T-cell (primary cell): Measurements from ENCODE around the gene TBX4. TPM values are rescaled to one million over a fixed set of nuclear protein-coding genes. Genes with fewer than 3 reads are reported as not detected.

Experiments used
- ATAC-seq, 4 experiments: fragments of 200-7000 bp in 3 of 4; fragments of 150-1000 bp in 1 of 4; cut with Tn5 transposase; replicated peaks in 1 of 4; 1 replicate in 3 of 4; 2 replicates in 1 of 4; pipeline ENCODE4 v1.10.0; 2021; ENCODE audit warnings: moderate library complexity in 3 of 4, mild to moderate bottlenecking in 2 of 4, moderate number of reproducible peaks in 1 of 4
- CTCF ChIA-PET, 2 donors: fragments of 300-600 bp; sonication (Branson Sonifier 250); formaldehyde crosslinking; loops; one replicate each; lab custom pipeline; 2022; ENCODE audit warnings: antibody characterized with exemption in 2 of 2; lab: Charles Lee
- POLR2A ChIA-PET, 2 donors: fragments of 300-600 bp; sonication (Branson Sonifier 250); formaldehyde crosslinking; loops; one replicate each; lab custom pipeline; 2022; ENCODE audit warnings: antibody characterized with exemption in 2 of 2; lab: Charles Lee
- DNase-seq, 35 experiments: peaks; one replicate each; pipeline versions ENCODE4 v3.0.0 to v3.0.0-alpha.2; 2013 to 2023
- H3K27ac ChIP-seq: one replicate; pipeline ENCODE4 v1.5.1; 2013; ENCODE audit warnings: low read length
- H3K27me3 ChIP-seq, 2 experiments: replicated peaks in 1 of 2; 1 replicate in 1 of 2; 2 replicates in 1 of 2; pipeline versions ENCODE4 v1.6.1 to v1.7.0; 2013; ENCODE audit warnings: low read length in 1 of 2, mixed read lengths in 1 of 2; ENCODE audit not compliant: control insufficient read depth in 2 of 2, insufficient read depth in 2 of 2; ENCODE audit errors: extremely low read depth in 1 of 2
- H3K36me3 ChIP-seq, 2 donors: 1 replicate in 1 of 2; 2 replicates in 1 of 2; pipeline versions ENCODE4 v1.6.1 to v1.7.0; 2013; ENCODE audit warnings: low read length in 1 of 2; ENCODE audit not compliant: control insufficient read depth in 2 of 2, insufficient read depth in 1 of 2; ENCODE audit errors: extremely low read depth in 1 of 2
- H3K4me1 ChIP-seq, 2 experiments: 1 replicate in 1 of 2; 2 replicates in 1 of 2; pipeline versions ENCODE4 v1.6.1 to v1.7.0; 2013; ENCODE audit warnings: low read length in 2 of 2, mixed read lengths in 1 of 2; ENCODE audit not compliant: insufficient read depth in 2 of 2, control insufficient read depth in 1 of 2; ENCODE audit errors: extremely low read depth in 1 of 2
- H3K4me3 ChIP-seq, 2 donors: 1 replicate in 1 of 2; 2 replicates in 1 of 2; pipeline versions ENCODE4 v1.5.1 to v1.7.0; 2013; ENCODE audit warnings: mild to moderate bottlenecking in 2 of 2, low read length in 1 of 2, moderate library complexity in 1 of 2; ENCODE audit not compliant: control insufficient read depth in 1 of 2; ENCODE audit errors: extremely low read depth in 1 of 2
- H3K9me3 ChIP-seq: 2 replicates; pipeline ENCODE4 v1.7.0; 2013
- H3K27ac Mint-ChIP-seq, 2 donors: one replicate each; pipeline ENCODE4 v1.8.0; 2020 to 2021; ENCODE audit warnings: mild to moderate bottlenecking in 2 of 2, mixed read lengths in 2 of 2
- H3K27me3 Mint-ChIP-seq, 2 donors: one replicate each; pipeline ENCODE4 v1.8.0; 2021 to 2022; ENCODE audit warnings: mixed read lengths in 2 of 2
- H3K36me3 Mint-ChIP-seq: one replicate; pipeline ENCODE4 v1.8.0; 2021; ENCODE audit warnings: mixed read lengths
- H3K4me1 Mint-ChIP-seq, 3 donors: one replicate each; pipeline ENCODE4 v1.8.0; 2020 to 2022; ENCODE audit warnings: mixed read lengths in 3 of 3, mild to moderate bottlenecking in 1 of 3
- H3K4me3 Mint-ChIP-seq, 3 donors: one replicate each; pipeline ENCODE4 v1.8.0; 2020 to 2022; ENCODE audit warnings: mild to moderate bottlenecking in 3 of 3, mixed read lengths in 3 of 3, moderate library complexity in 3 of 3
- H3K9me3 Mint-ChIP-seq, 3 donors: one replicate each; pipeline ENCODE4 v1.8.0; 2020 to 2022; ENCODE audit warnings: mixed read lengths in 3 of 3
- WGBS: methylation state at CpG from one replicate; pipeline ENCODE4 v1.1.5; 2013; ENCODE audit warnings: missing lambda C conversion rate; ENCODE audit not compliant: insufficient coverage; 5-methylcytosine and 5-hydroxymethylcytosine counted together
- total RNA-seq, 35 experiments: library from RNA in 6 of 35; stranded (reverse) in 6 of 35; fragments of 120-200 nt in 1 of 35; gene quantifications; one replicate each; pipeline versions ENCODE4 v1.2.1 to v1.2.4 and lab custom pipeline; 2013 to 2026

TBX4 gene
- total RNA-seq, 5 donors from 2014 or later (not counting 1 experiment from before 2014, with no cell fraction given), result not detected

GRCh38 chr17:61410141-61411010, 41.8 kb upstream of the TBX4 start:
- Mint-ChIP-seq H3K27me3 (peaks cover 26 to 46% of the 10 kb centered on the region in 2 donors), H3K27ac (no peak overlapping the region), H3K9me3 (no peaks in the 10 kb centered on the region), H3K4me3 (peak overlapping the region; percentile 70 to 83 (median 70)), H3K4me1 (peaks cover 20 to 28% (median 26%) of the 10 kb centered on the region in 3 donors), H3K36me3 (no peaks in the 10 kb centered on the region)
- DNase-seq, result peak; percentile 32 to 85 (median 67)
- ChIA-PET CTCF (interaction anchor here in 1 of 2 donors (1.2 kb wide), 1 partner anchor 427 kb away, joined by 4 read pairs; no protein-coding TSS in a partner anchor), POLR2A (no interaction called here)
- 7% methylated on average over 42 of the region's 48 CpGs for WGBS
- H3K36me3 ChIP-seq, result no peaks in the 10 kb centered on the region
- H3K9me3 ChIP-seq, result no peaks in the 10 kb centered on the region
- H3K4me3 ChIP-seq, result peak overlapping the region; percentile 62 to 65
- peaks cover 2 to 58% of the 10 kb centered on the region in 2 experiments for H3K4me1 ChIP-seq
- no peak overlapping the region for H3K27ac ChIP-seq
- H3K27me3 ChIP-seq, result peaks cover 2 to 88% of the 10 kb centered on the region in 2 experiments
- peak; percentile 52 to 67 (median 59) for ATAC-seq

- Mint-ChIP-seq H3K27me3 (peaks cover 26 to 44% of the 10 kb centered on the region in 2 donors), H3K36me3 (no peaks in the 10 kb centered on the region), H3K27ac (no peak overlapping the region), H3K9me3 (no peaks in the 10 kb centered on the region), H3K4me3 (peak overlapping the region; percentile 70 to 83 (median 70)), H3K4me1 (peaks cover 20 to 28% (median 26%) of the 10 kb centered on the region in 3 donors)
- Histone ChIP-seq H3K36me3 (no peaks in the 10 kb centered on the region), H3K27me3 (peaks cover 2 to 84% of the 10 kb centered on the region in 2 experiments), H3K4me1 (peaks cover 2 to 54% of the 10 kb centered on the region in 2 experiments), H3K27ac (no peak overlapping the region), H3K4me3 (peak overlapping the region; percentile 65 to 89), H3K9me3 (no peaks in the 10 kb centered on the region)
- CTCF ChIA-PET, result interaction anchor here in 1 of 2 donors (1.2 kb wide), 1 partner anchor 426 kb away, joined by 4 read pairs; no protein-coding TSS in a partner anchor
- DNase-seq, result no peak
- ATAC-seq, result no peak
- WGBS, result 4% methylated on average over 25 of the region's 29 CpGs
- POLR2A ChIA-PET, result no interaction called here
These were observed 41.3 kb upstream of the TBX4 start for GRCh38 chr17:61411011-61411260.

GRCh38 chr17:61411261-61412142, 40.7 kb upstream of the TBX4 start:
- WGBS, result 3% methylated on average over 74 of the region's 75 CpGs
- H3K4me1 ChIP-seq, result peaks cover 2 to 57% of the 10 kb centered on the region in 2 experiments
- peak in 3 of 4 experiments; percentile 10 to 14 (median 11) for ATAC-seq

GRCh38 chr17:61412143-61412859, 39.9 kb upstream of the TBX4 start:
- Mint-ChIP-seq H3K9me3 (no peaks in the 10 kb centered on the region), H3K27me3 (peaks cover 17 to 40% of the 10 kb centered on the region in 2 donors), H3K36me3 (no peaks in the 10 kb centered on the region), H3K4me1 (peaks cover 20 to 29% (median 24%) of the 10 kb centered on the region in 3 donors), H3K27ac (no peak overlapping the region), H3K4me3 (peak overlapping the region; percentile 62 to 83 (median 71))
- no peak overlapping the region for H3K27ac ChIP-seq
- ChIA-PET POLR2A (no interaction called here), CTCF (interaction anchor here (0.6 to 1.9 kb wide), 6 partner anchors 9 to 640 kb away, joined by 3 to 5 read pairs (median 3); no protein-coding TSS in a partner anchor)
- H3K36me3 ChIP-seq, result no peaks in the 10 kb centered on the region
- ATAC-seq (peak; percentile 76 to 81 (median 78)), DNase-seq (peak; percentile 25 to 87 (median 69))
- H3K4me1 ChIP-seq, result peaks cover 2 to 63% of the 10 kb centered on the region in 2 experiments
- H3K4me3 ChIP-seq, result peak overlapping the region; percentile 65 to 89
- H3K9me3 ChIP-seq, result no peaks in the 10 kb centered on the region
- WGBS, result under 1% methylated on average over 69 of the region's 69 CpGs
- H3K27me3 ChIP-seq, result peaks cover 2 to 83% of the 10 kb centered on the region in 2 experiments

More at GRCh38 chr17:61411261-61412142, 40.7 kb upstream of the TBX4 start:
- Mint-ChIP-seq H3K27ac (no peak overlapping the region), H3K9me3 (no peaks in the 10 kb centered on the region), H3K4me3 (peak overlapping the region; percentile 68 to 83 (median 75)), H3K36me3 (no peaks in the 10 kb centered on the region), H3K4me1 (peaks cover 20 to 28% (median 26%) of the 10 kb centered on the region in 3 donors), H3K27me3 (peaks cover 21 to 41% of the 10 kb centered on the region in 2 donors)
- peak in 2 of 35 experiments; percentile 27 to 47 for DNase-seq
- POLR2A ChIA-PET, result no interaction called here
- Histone ChIP-seq H3K4me3 (peak overlapping the region; percentile 65 to 89), H3K36me3 (no peaks in the 10 kb centered on the region), H3K27ac (no peak overlapping the region), H3K27me3 (peaks cover 2 to 83% of the 10 kb centered on the region in 2 experiments), H3K9me3 (no peaks in the 10 kb centered on the region)
- CTCF ChIA-PET, result interaction anchor here (0.6 to 1.9 kb wide), 7 partner anchors 8 to 641 kb away, joined by 3 to 5 read pairs (median 3); no protein-coding TSS in a partner anchor

- DNase-seq (no peak), ATAC-seq (peak; percentile 6 to 11 (median 8))
- Histone ChIP-seq H3K4me1 (peaks cover 2 to 57% of the 10 kb centered on the region in 2 experiments), H3K27ac (no peak overlapping the region), H3K4me3 (peak overlapping the region; percentile 65 to 89), H3K36me3 (no peaks in the 10 kb centered on the region), H3K27me3 (peaks cover 2 to 81% of the 10 kb centered on the region in 2 experiments), H3K9me3 (no peaks in the 10 kb centered on the region)
- peak overlapping the region; percentile 49 to 83 (median 64) for H3K4me3 Mint-ChIP-seq
- peaks cover 15 to 23% (median 16%) of the 10 kb centered on the region in 3 donors for H3K4me1 Mint-ChIP-seq
- POLR2A ChIA-PET, result no interaction called here
- CTCF ChIA-PET, result interaction anchor here in 1 of 2 donors (0.7 to 1.9 kb wide), 2 partner anchors 138 to 419 kb away, joined by 4 to 5 read pairs; no protein-coding TSS in a partner anchor
- peaks cover 10 to 38% of the 10 kb centered on the region in 2 donors for H3K27me3 Mint-ChIP-seq
- no peaks in the 10 kb centered on the region for H3K36me3 Mint-ChIP-seq
- no peak overlapping the region for H3K27ac Mint-ChIP-seq
- 20% methylated on average over 25 of the region's 38 CpGs for WGBS
- no peaks in the 10 kb centered on the region for H3K9me3 Mint-ChIP-seq
These were observed 39.2 kb upstream of the TBX4 start for GRCh38 chr17:61412860-61413660.
